Measurements from ENCODE around the gene UCMA.

GRCh38 chr10:13201132-13201531 lies 33.0 kb downstream of the UCMA start:
- no peak for TF ChIP-seq HNRNPUL1 (IDR thresholded peaks at IDR 0.05; ENCODE audit: low read length)
- TF ChIP-seq EP300 (IDR thresholded peaks at IDR 0.05; ENCODE audit: low read length) = no peak
- no peak for TF ChIP-seq CEBPG (CRISPR knock-in tag; IDR thresholded peaks at IDR 0.05)
- TF ChIP-seq CEBPG (tag; conservative IDR thresholded peaks at IDR 0.05 in 1 of 2, IDR thresholded peaks at IDR 0.05 in 1 of 2) = no peak
- TF ChIP-seq SP2 (IDR thresholded peaks at IDR 0.05; ENCODE audit: extremely low read depth, low read depth, low read length, poor library complexity, severe bottlenecking) = no peak
- no peak for TF ChIP-seq NR2C1 (IDR thresholded peaks at IDR 0.05)
- TF ChIP-seq NR2C1 (tag; IDR thresholded peaks at IDR 0.05) = no peak
- TF ChIP-seq ESRRA (IDR thresholded peaks at IDR 0.05; ENCODE audit: borderline replicate concordance, low read depth) = no peak
- TF ChIP-seq RCOR1 (IDR thresholded peaks at IDR 0.05; ENCODE audit: borderline replicate concordance in 1 of 2, low read depth in 2 of 2, low read length in 2 of 2) = no peak
- no peak for TF ChIP-seq POLR2A (conservative IDR thresholded peaks at IDR 0.05)
- no peak for TF ChIP-seq CHD4 (IDR thresholded peaks at IDR 0.05; ENCODE audit: insufficient read depth, insufficient replicate concordance, low read depth, low read length, poor library complexity, severe bottlenecking)
- TF ChIP-seq BRD9 (IDR thresholded peaks at IDR 0.05; ENCODE audit: low read depth, partially characterized antibody) = no peak

Measured in K562 (cell line).